HG03280 (cell line): ENCODE results near the gene MYO1B.
A peak's percentile ranks its signal among the peaks of the same experiment; 100 is the strongest.

Source experiments
- ATAC-seq: cut with Tn5 transposase; IDR thresholded peaks from one replicate; pipeline ENCODE4 v1.9.1; 2021; ENCODE audit warnings: mild to moderate bottlenecking, moderate library complexity; ENCODE audit not compliant: unreplicated experiment

MYO1B gene

GRCh38 chr2:191245046-191245868, at the start of gene MYO1B:
Gene MYO1B (plus strand): TSS chr2:191245404. CDS start chr2:191276896, 31,492 bp downstream.
- ATAC-seq = no peak

GRCh38 chr2:191197096-191197495, 48.1 kb upstream of the MYO1B start:
- no peak for ATAC-seq

- no peak for ATAC-seq
Observed at GRCh38 chr2:191198271-191198670, 46.9 kb upstream of the MYO1B start.

- ATAC-seq = no peak
Observed at GRCh38 chr2:191199929-191200512, 45.2 kb upstream of the MYO1B start.

GRCh38 chr2:191200910-191201309, 44.3 kb upstream of the MYO1B start:
- no peak for ATAC-seq

GRCh38 chr2:191202209-191202721, 42.9 kb upstream of the MYO1B start:
- ATAC-seq = no peak

- no peak for ATAC-seq
Observed at GRCh38 chr2:191202881-191203397, 42.3 kb upstream of the MYO1B start.

GRCh38 chr2:191204433-191204832, 40.8 kb upstream of the MYO1B start:
- ATAC-seq = no peak

GRCh38 chr2:191206613-191207471, 38.4 kb upstream of the MYO1B start:
- ATAC-seq = no peak

- ATAC-seq = no peak
Observed at GRCh38 chr2:191209340-191209739, 35.9 kb upstream of the MYO1B start.

GRCh38 chr2:191212119-191212518, 33.1 kb upstream of the MYO1B start:
- ATAC-seq = no peak

GRCh38 chr2:191213333-191213732, 31.9 kb upstream of the MYO1B start:
- ATAC-seq = no peak

GRCh38 chr2:191215230-191215629, 30.0 kb upstream of the MYO1B start:
- ATAC-seq = no peak

GRCh38 chr2:191215666-191216065, 29.5 kb upstream of the MYO1B start:
- ATAC-seq = no peak

GRCh38 chr2:191217580-191217979, 27.6 kb upstream of the MYO1B start:
- ATAC-seq = no peak

- peak; percentile 53 for ATAC-seq
Observed at GRCh38 chr2:191218292-191218898, 26.8 kb upstream of the MYO1B start.

GRCh38 chr2:191220671-191221070, 24.5 kb upstream of the MYO1B start:
- no peak for ATAC-seq

GRCh38 chr2:191221666-191222065, 23.5 kb upstream of the MYO1B start:
- ATAC-seq = no peak

- ATAC-seq = no peak
Observed at GRCh38 chr2:191222507-191222906, 22.7 kb upstream of the MYO1B start.

- no peak for ATAC-seq
Observed at GRCh38 chr2:191222952-191223351, 22.3 kb upstream of the MYO1B start.

- ATAC-seq = no peak
Observed at GRCh38 chr2:191225126-191225525, 20.1 kb upstream of the MYO1B start.
